ENCODE measurements around the gene PEF1. TPM values are rescaled to one million over a fixed set of nuclear protein-coding genes. Genes with fewer than 3 reads are reported as not detected.

PEF1 gene, protein sequence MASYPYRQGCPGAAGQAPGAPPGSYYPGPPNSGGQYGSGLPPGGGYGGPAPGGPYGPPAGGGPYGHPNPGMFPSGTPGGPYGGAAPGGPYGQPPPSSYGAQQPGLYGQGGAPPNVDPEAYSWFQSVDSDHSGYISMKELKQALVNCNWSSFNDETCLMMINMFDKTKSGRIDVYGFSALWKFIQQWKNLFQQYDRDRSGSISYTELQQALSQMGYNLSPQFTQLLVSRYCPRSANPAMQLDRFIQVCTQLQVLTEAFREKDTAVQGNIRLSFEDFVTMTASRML
- total RNA-seq (2022; extraction: Qiagen RNA extraction) = 41.9 to 48.4 TPM (median 43.7 TPM) in 5 replicates

DNA sequence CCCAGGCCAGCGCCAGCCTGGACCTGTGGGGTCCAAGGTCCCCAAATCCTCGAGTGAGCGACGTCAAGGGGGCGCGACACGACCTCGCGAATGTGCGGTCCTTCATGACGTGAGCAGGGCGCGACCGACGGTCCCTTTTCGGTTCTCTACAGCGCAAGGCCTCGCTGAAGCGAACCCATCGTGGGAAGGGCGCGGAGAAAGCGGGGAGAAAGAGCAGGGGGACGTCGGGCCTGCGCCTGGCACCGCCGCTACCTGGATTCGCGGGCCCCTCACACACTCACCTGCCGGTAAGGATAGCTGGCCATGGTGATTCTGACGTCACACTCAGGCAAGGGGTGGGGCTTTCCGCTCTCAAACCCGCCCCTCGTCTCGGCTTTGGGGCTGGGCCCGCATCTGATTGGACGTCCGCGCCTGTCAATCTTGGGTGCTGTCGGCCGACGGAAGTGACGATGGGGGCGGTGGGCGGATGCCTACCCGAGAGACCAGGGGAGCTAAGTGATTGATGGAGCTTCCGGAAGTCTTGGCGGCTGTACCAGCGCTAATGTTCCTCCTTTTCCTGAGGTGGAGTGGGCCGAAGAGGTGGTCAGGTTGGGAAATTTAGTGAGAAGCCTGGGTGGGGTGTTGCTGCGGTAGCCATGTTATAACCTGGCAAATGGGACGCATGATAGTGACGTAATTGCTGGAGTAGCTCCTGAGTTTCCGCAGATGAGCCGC lies at the start of gene PEF1:
PEF1 (minus strand) TSS at position 317 of the 714 bp plus-strand sequence; CDS start at position 305, 12 bp downstream.

DNA sequence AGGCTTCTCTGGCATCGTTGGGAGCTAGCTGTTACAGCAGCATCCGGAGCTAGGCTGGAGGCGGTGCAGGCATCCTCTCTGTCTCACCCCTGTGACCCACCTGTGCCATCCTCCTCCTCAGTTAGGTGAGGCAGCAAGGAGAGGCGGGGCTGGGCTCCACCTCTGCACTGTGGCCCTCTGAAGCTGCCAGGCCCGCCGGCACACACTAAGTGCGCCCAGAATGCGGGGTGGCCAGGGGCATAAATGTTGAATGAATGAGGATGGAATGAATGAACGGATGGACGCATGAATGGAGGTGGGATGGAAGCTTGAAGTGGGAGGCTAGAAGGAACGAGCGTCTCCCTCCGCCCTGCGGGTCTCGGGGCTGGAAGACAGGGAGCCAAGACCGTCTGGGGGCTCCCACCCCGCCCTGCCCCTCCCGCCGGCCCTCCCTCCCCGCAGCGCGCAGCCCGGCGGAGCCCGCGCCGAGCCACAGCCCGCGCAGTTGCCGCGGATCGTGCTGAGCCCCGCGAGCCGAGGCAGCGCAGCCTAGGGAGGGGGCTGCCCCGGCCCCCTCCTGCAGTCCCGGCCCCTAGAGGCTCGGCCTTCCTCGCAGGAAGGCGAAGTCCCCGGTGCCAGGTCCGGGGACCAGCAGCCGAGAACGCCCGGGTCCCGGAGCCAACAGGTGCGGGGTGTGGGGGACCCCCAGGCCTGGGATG lies 27.3 kb downstream of the PEF1 start, which contains the start of gene HCRTR1:
HCRTR1 (plus strand) TSS at position 472 of the 698 bp plus-strand sequence. CDS start 1,504 bp downstream, outside the sequence.

Other genes with a start within 250 kb of the PEF1 start
- 19.9 to 30.9 TPM (median 27.6 TPM) in 5 replicates for gene SERINC2, start 231.7 kb downstream of the PEF1 start, total RNA-seq (2022; extraction: Qiagen RNA extraction)
- 0.32 to 0.71 TPM (median 0.38 TPM) in 5 replicates for gene TINAGL1, start 68.4 kb downstream of the PEF1 start, total RNA-seq (2022; extraction: Qiagen RNA extraction)
- not detected in 5 replicates for gene HCRTR1, start 27.2 kb downstream of the PEF1 start, total RNA-seq (2022; extraction: Qiagen RNA extraction)
- 2.8 to 4.5 TPM (median 3.8 TPM) in 5 replicates for gene COL16A1, start 59.1 kb upstream of the PEF1 start, total RNA-seq (2022; extraction: Qiagen RNA extraction)
- 4.0 to 5.3 TPM (median 4.9 TPM) in 5 replicates for gene ADGRB2, start 119.5 kb upstream of the PEF1 start, total RNA-seq (2022; extraction: Qiagen RNA extraction)
- 3.6 to 4.9 TPM (median 3.9 TPM) in 5 replicates for gene SPOCD1, start 171.1 kb upstream of the PEF1 start, total RNA-seq (2022; extraction: Qiagen RNA extraction)